H1 (cell line): Measurements from ENCODE around the gene UBE2E2. TPM values are rescaled to one million over a fixed set of nuclear protein-coding genes. Genes with fewer than 3 reads are reported as not detected.
A peak's percentile ranks its signal among the peaks of the same experiment; 100 is the strongest.

Source experiments
- CTCF ChIA-PET: fragments of 300-600 bp; sonication (Branson Sonifier 250); formaldehyde crosslinking; loops from one replicate; lab custom pipeline; 2021; ENCODE audit not compliant: partially characterized antibody; lab: Charles Lee
- POLR2A ChIA-PET: fragments of 300-600 bp; sonication (Branson Sonifier 250); formaldehyde crosslinking; loops from one replicate; lab custom pipeline; 2021; ENCODE audit warnings: inconsistent platforms; ENCODE audit not compliant: partially characterized antibody; lab: Charles Lee
- DNase-seq, 2 experiments: peaks; one replicate each; pipeline versions ENCODE4 v3.0.0 to v3.0.0-alpha.2; 2010 to 2022; ENCODE audit warnings: low spot score in 2 of 2, low read depth in 1 of 2, mixed read lengths in 1 of 2
- FAIRE-seq: peaks from 2 replicates; lab custom pipeline; 2011; peaks lifted over from hg19 to GRCh38; lab: Jason Lieb, UNC
- H2AFZ ChIP-seq: 2 replicates; pipeline ENCODE4 v1.8.1; 2012; ENCODE audit warnings: low read length, inconsistent platforms
- H2AK5ac ChIP-seq: 2 replicates; pipeline ENCODE4 v1.6.1; 2013; ENCODE audit warnings: low read depth, low read length
- H2BK120ac ChIP-seq: replicated peaks from 2 replicates; pipeline ENCODE3; 2013; ENCODE audit warnings: low read depth, low read length, inconsistent platforms
- H2BK12ac ChIP-seq: 2 replicates; pipeline ENCODE4 v1.6.1; 2013; ENCODE audit warnings: low read depth, low read length
- H2BK15ac ChIP-seq: 2 replicates; pipeline ENCODE4 v1.6.1; 2013; ENCODE audit warnings: low read length
- H2BK20ac ChIP-seq: 2 replicates; pipeline ENCODE4 v1.6.1; 2013; ENCODE audit warnings: low read length
- H2BK5ac ChIP-seq: 2 replicates; pipeline ENCODE4 v1.6.1; 2013; ENCODE audit warnings: low read depth, low read length
- H3K14ac ChIP-seq: 2 replicates; pipeline ENCODE4 v1.6.1; 2013; ENCODE audit warnings: inconsistent platforms; ENCODE audit not compliant: insufficient read length
- H3K18ac ChIP-seq: 2 replicates; pipeline ENCODE4 v1.6.1; 2013; ENCODE audit warnings: low read length; ENCODE audit errors: extremely low read depth
- H3K23ac ChIP-seq: 2 replicates; pipeline ENCODE4 v1.6.1; 2013; ENCODE audit warnings: inconsistent platforms; ENCODE audit not compliant: insufficient read length
- H3K23me2 ChIP-seq: 2 replicates; pipeline ENCODE4 v1.6.1; 2013; ENCODE audit warnings: low read depth, low read length
- H3K27ac ChIP-seq: 2 replicates; pipeline ENCODE4 v1.6.1; 2011; ENCODE audit warnings: low read depth, low read length, inconsistent platforms
- H3K27me3 ChIP-seq, 4 experiments: replicated peaks in 1 of 4; 1 replicate in 1 of 4; 2 replicates in 3 of 4; pipeline versions ENCODE4 v1.6.1 to v1.8.1; 2011 to 2013; ENCODE audit warnings: low read length in 3 of 4, mild to moderate bottlenecking in 3 of 4, inconsistent platforms in 2 of 4, mixed read lengths in 2 of 4, moderate library complexity in 1 of 4; ENCODE audit not compliant: control insufficient read depth in 3 of 4, insufficient read depth in 3 of 4; ENCODE audit errors: extremely low read depth in 1 of 4
- H3K36me3 ChIP-seq, 4 experiments: 2 replicates each; pipeline versions ENCODE4 v1.6.1 to v1.8.1; 2011 to 2013; ENCODE audit warnings: mild to moderate bottlenecking in 4 of 4, low read length in 3 of 4, moderate library complexity in 2 of 4, control low read depth in 1 of 4, inconsistent platforms in 1 of 4; ENCODE audit not compliant: insufficient read depth in 4 of 4, control insufficient read depth in 2 of 4
- H3K4ac ChIP-seq: replicated peaks from 2 replicates; pipeline ENCODE3; 2013; ENCODE audit warnings: low read length, low read depth, mixed read lengths, inconsistent platforms; ENCODE audit not compliant: insufficient read length
- H3K4me1 ChIP-seq, 4 experiments: replicated peaks in 1 of 4; 1 replicate in 1 of 4; 2 replicates in 3 of 4; pipeline versions ENCODE4 v1.6.1 to v1.8.1; 2011 to 2013; ENCODE audit warnings: low read length in 3 of 4, inconsistent platforms in 2 of 4, mixed read lengths in 1 of 4; ENCODE audit not compliant: insufficient read depth in 4 of 4, control insufficient read depth in 3 of 4
- H3K4me2 ChIP-seq, 2 experiments: 2 replicates each; pipeline versions ENCODE4 v1.6.1 to v1.8.1; 2011 to 2013; ENCODE audit warnings: low read depth in 2 of 2, low read length in 2 of 2, control low read depth in 1 of 2, inconsistent platforms in 1 of 2, mild to moderate bottlenecking in 1 of 2; ENCODE audit not compliant: insufficient read depth in 1 of 2
- H3K4me3 ChIP-seq, 4 experiments: fragments of 200-600, 300-600 bp in 1 of 4; sonication (generic), shearing (Covaris generic), sonication (Bioruptor Twin) in 1 of 4; 2 replicates each; pipeline versions ENCODE4 v1.5.1 to v1.8.1; 2011 to 2016; ENCODE audit warnings: low read length in 4 of 4, low read depth in 3 of 4, control low read depth in 2 of 4, inconsistent platforms in 2 of 4, mild to moderate bottlenecking in 2 of 4, mixed read lengths in 1 of 4, moderate library complexity in 1 of 4; ENCODE audit not compliant: insufficient read depth in 2 of 4; ENCODE audit errors: extremely low read depth in 1 of 4
- H3K56ac ChIP-seq: replicated peaks from 2 replicates; pipeline ENCODE3; 2013; ENCODE audit warnings: low read depth, mild to moderate bottlenecking, mixed read lengths, low read length, inconsistent platforms; ENCODE audit not compliant: insufficient read length
- H3K79me1 ChIP-seq: 2 replicates; pipeline ENCODE4 v1.6.1; 2013; ENCODE audit warnings: low read depth, low read length, control low read depth
- H3K79me2 ChIP-seq, 2 experiments: 2 replicates each; pipeline versions ENCODE4 v1.6.1 to v1.8.1; 2012 to 2013; ENCODE audit warnings: low read length in 2 of 2, mild to moderate bottlenecking in 2 of 2, inconsistent platforms in 1 of 2; ENCODE audit not compliant: insufficient read depth in 2 of 2, control insufficient read depth in 1 of 2
- H3K9ac ChIP-seq, 4 experiments: replicated peaks in 1 of 4; 1 replicate in 1 of 4; 2 replicates in 3 of 4; pipeline versions ENCODE4 v1.6.1 to v1.8.1; 2011 to 2013; ENCODE audit warnings: low read depth in 3 of 4, low read length in 3 of 4, control low read depth in 2 of 4, mild to moderate bottlenecking in 2 of 4, moderate library complexity in 2 of 4, inconsistent platforms in 1 of 4; ENCODE audit errors: extremely low read depth in 1 of 4
- H3K9me3 ChIP-seq, 2 experiments: 2 replicates each; pipeline versions ENCODE4 v1.6.1 to v1.8.1; 2012 to 2013; ENCODE audit warnings: mild to moderate bottlenecking in 2 of 2, moderate library complexity in 2 of 2, control low read depth in 1 of 2, inconsistent platforms in 1 of 2, low read depth in 1 of 2, low read length in 1 of 2, mixed read lengths in 1 of 2; ENCODE audit not compliant: insufficient read depth in 2 of 2
- H4K20me1 ChIP-seq, 2 experiments: replicated peaks in 1 of 2; 2 replicates each; pipeline versions ENCODE3 to v1.8.1; 2011 to 2013; ENCODE audit warnings: inconsistent platforms in 2 of 2, low read length in 2 of 2, mild to moderate bottlenecking in 1 of 2; ENCODE audit not compliant: insufficient read depth in 2 of 2, control insufficient read depth in 1 of 2
- H4K5ac ChIP-seq: 2 replicates; pipeline ENCODE4 v1.6.1; 2013; ENCODE audit warnings: low read length, low read depth, mixed read lengths, inconsistent platforms; ENCODE audit not compliant: insufficient read length
- H4K8ac ChIP-seq: 2 replicates; pipeline ENCODE4 v1.8.0; 2013; ENCODE audit warnings: mild to moderate bottlenecking, moderate library complexity, low read length, inconsistent platforms; ENCODE audit not compliant: insufficient read depth; ENCODE audit errors: extremely low read depth
- H4K91ac ChIP-seq: replicated peaks from 2 replicates; pipeline ENCODE3; 2013; ENCODE audit warnings: low read length, mixed read lengths, inconsistent platforms; ENCODE audit not compliant: insufficient read length
- CTCF ChIP-seq, 3 experiments: IDR thresholded peaks; 1 replicate in 2 of 3; 2 replicates in 1 of 3; pipeline versions ENCODE4 v1.5.1 to v1.6.1; 2011; ENCODE audit warnings: low read length in 3 of 3, mild to moderate bottlenecking in 3 of 3, inconsistent platforms in 2 of 3, low read depth in 1 of 3, moderate library complexity in 1 of 3; ENCODE audit not compliant: insufficient read depth in 1 of 3; ENCODE audit errors: control extremely low read depth in 1 of 3
- EGR1 ChIP-seq: IDR thresholded peaks from 2 replicates; pipeline ENCODE4 v1.6.1; 2011; ENCODE audit warnings: low read depth, low read length, borderline replicate concordance
- RAD21 ChIP-seq, 2 experiments: IDR thresholded peaks in 1 of 2; conservative IDR thresholded peaks in 1 of 2; 2 replicates each; pipeline ENCODE4 v1.6.1; 2011; ENCODE audit warnings: low read depth in 2 of 2, low read length in 2 of 2, improper control_type of control experiment in 1 of 2, inconsistent platforms in 1 of 2, mild to moderate bottlenecking in 1 of 2, moderate library complexity in 1 of 2
- SAP30 ChIP-seq: fragments of 300-600 bp; sonication (generic); IDR thresholded peaks from 2 replicates; pipeline ENCODE4 v1.7.1; 2012; ENCODE audit warnings: low read length, moderate library complexity, mild to moderate bottlenecking, inconsistent platforms; ENCODE audit not compliant: insufficient read depth, insufficient replicate concordance
- USF2 ChIP-seq: IDR thresholded peaks from 2 replicates; pipeline ENCODE4 v1.6.1; 2011; ENCODE audit warnings: low read length, improper control_type of control experiment
- WGBS, 2 experiments: shearing (Covaris generic) in 1 of 2; methylation state at CpG; one replicate each; pipeline versions ENCODE4 v1.1.6 to v1.1.7; 2013 to 2015; ENCODE audit warnings: low lambda C conversion rate in 2 of 2, mixed read lengths in 2 of 2, inconsistent platforms in 1 of 2, low coverage in 1 of 2, missing lambda C conversion rate in 1 of 2; ENCODE audit not compliant: insufficient replicate concordance in 2 of 2, insufficient coverage in 1 of 2, insufficient read length in 1 of 2; ENCODE audit errors: extremely low coverage in 1 of 2, missing lambda C conversion rate in 1 of 2; 5-methylcytosine and 5-hydroxymethylcytosine counted together
- polyA plus RNA-seq, 7 experiments: library from polyadenylated mRNA; depleted of rRNA in 3 of 7; stranded (reverse) in 5 of 7; unstranded in 2 of 7; fragments of >200 nt in 5 of 7; fragments of 200-250 nt in 2 of 7; gene quantifications; 1 replicate in 5 of 7; 2 replicates in 1 of 7; 4 replicates in 1 of 7; pipeline versions ENCODE4 v1.2.1 to v1.2.3, GENCODE V29; 2011 to 2013; ENCODE audit warnings: missing spikeins in 2 of 7, mixed read lengths in 2 of 7
- total RNA-seq: library from RNA; stranded (reverse); fragmentation: NEBNext Ultra II Directional; extraction: Animal tissue kit (Norgen Biotek cat#: 25700); gene quantifications from 2 replicates; pipeline ENCODE4 v1.2.1, GENCODE V29; 2021

UBE2E2 gene
- total and polyA plus RNA-seq, 2 of the 8 experiments (the other 6 are each of a cell fraction or from before 2014, with no cell fraction given), result 57.6 to 70.6 TPM

- CTCF ChIA-PET, result interaction anchor here (0.8 to 1.2 kb wide), 3 partner anchors 57 to 474 kb away, joined by 3 read pairs; no protein-coding TSS in a partner anchor
These were observed 232.2 kb downstream of the UBE2E2 start for GRCh38 chr3:23435318-23435717.

More at GRCh38 chr3:23435318-23435717, 232.2 kb downstream of the UBE2E2 start:
- H2AK5ac ChIP-seq, result no peak overlapping the region; the same call in 1 of the 2 replicates
- H2AFZ ChIP-seq, result no peak overlapping the region
- no peak overlapping the region for H3K18ac ChIP-seq
- H3K9ac ChIP-seq, result no peak overlapping the region
- no peak overlapping the region for H2BK120ac ChIP-seq
- H3K4me2 ChIP-seq, result peak overlapping the region in 1 of 2 experiments; percentile 52; a peak in 2 of 4 replicates
- H4K20me1 ChIP-seq, result no peaks in the 10 kb centered on the region
- H3K14ac ChIP-seq, result no peak overlapping the region
- H3K4me3 ChIP-seq, result no peak overlapping the region; a peak in 1 of 8 replicates
- H3K9me3 ChIP-seq, result no peaks in the 10 kb centered on the region
- H3K79me1 ChIP-seq, result peaks cover 6% of the 10 kb centered on the region; the same call in 1 of the 2 replicates
- DNase-seq (no peak), FAIRE-seq (peak; percentile 66)
- H3K36me3 ChIP-seq, result no peaks in the 10 kb centered on the region
- H2BK5ac ChIP-seq, result no peak overlapping the region
- no peak overlapping the region for H4K8ac ChIP-seq
- peaks cover 0 to 8% of the 10 kb centered on the region in 2 experiments; a peak in 3 of 4 replicates for H3K79me2 ChIP-seq
- peaks cover 0 to 13% (median 7%) of the 10 kb centered on the region in 4 experiments; a peak in 5 of 7 replicates for H3K4me1 ChIP-seq
- 58% methylated on average over 2 of the region's 2 CpGs; no CpG with 5 or more reads in 1 of the 2 experiments for WGBS, 2 experiments
- no peaks in the 10 kb centered on the region for H3K23me2 ChIP-seq
- H2BK12ac ChIP-seq, result no peak overlapping the region
- no peak overlapping the region for H3K23ac ChIP-seq
- H4K5ac ChIP-seq, result no peak overlapping the region
- no peak overlapping the region for H4K91ac ChIP-seq
- H3K56ac ChIP-seq, result no peak overlapping the region
- no peak overlapping the region for H3K27ac ChIP-seq
- no peak overlapping the region for H3K4ac ChIP-seq
- TF ChIP-seq SAP30, result no peak
- peak; percentile 60 for TF ChIP-seq USF2
- peak in 1 of 3 experiments; percentile 22; a peak in 1 of 4 replicates for TF ChIP-seq CTCF (IDR thresholded peaks at IDR 0.05; ENCODE audit: control extremely low read depth in 1 of 3, insufficient read depth in 1 of 3, low read depth in 1 of 3, low read length in 3 of 3)
- TF ChIP-seq RAD21 (IDR thresholded peaks at IDR 0.05 in 1 of 2, conservative IDR thresholded peaks at IDR 0.05 in 1 of 2; ENCODE audit: low read depth in 2 of 2, low read length in 2 of 2), result peak; percentile 24 to 27; a peak in 3 of 4 replicates
- no peak for TF ChIP-seq EGR1
- POLR2A ChIA-PET, result no interaction called here
- H2BK15ac ChIP-seq, result no peak overlapping the region
- H2BK20ac ChIP-seq, result no peak overlapping the region
- H3K27me3 ChIP-seq, result no peaks in the 10 kb centered on the region
